ENCODE measurements around the gene CEBPG. TPM values are rescaled to one million over a fixed set of nuclear protein-coding genes. Genes with fewer than 3 reads are reported as not detected.

Gene CEBPG
- total RNA-seq, 6 experiments from 2014 or later, result 15.0 to 32.3 (median 27.1) TPM

DNA sequence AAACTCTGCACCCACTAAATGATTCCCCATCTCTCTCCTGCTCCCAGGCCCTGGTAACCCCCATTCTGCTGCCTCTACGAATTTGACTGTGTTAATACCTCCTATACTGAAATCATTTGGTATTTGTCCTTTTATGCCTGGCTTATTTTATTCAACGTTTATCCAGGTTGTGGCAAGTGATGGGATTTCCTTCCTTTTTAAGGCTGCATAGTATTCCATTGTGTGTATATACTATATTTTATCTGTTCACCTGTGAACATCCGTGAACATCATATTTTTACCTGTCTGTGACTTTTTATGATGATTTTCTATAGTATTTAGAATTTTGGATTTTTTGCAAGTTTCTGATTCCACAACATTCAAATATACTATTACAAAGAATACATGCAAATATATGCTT lies 13.9 kb upstream of the CEBPG start:
- H3K4me1 ChIP-seq, result no peaks in the 10 kb centered on the region
- DNase-seq (no peak), ATAC-seq (no peak)
- intact Hi-C loops (cut with DNase I), result no loop called here
- no peak overlapping the region for H3K27ac ChIP-seq
- H3K27me3 ChIP-seq, result no peaks in the 10 kb centered on the region
- WGBS (ENCODE audit: insufficient coverage, low coverage, low lambda C conversion rate, missing lambda C conversion rate), result 69% methylated on average over 3 of the region's 3 CpGs
- TF ChIP-seq POLR2A (IDR thresholded peaks at IDR 0.05), result no peak
- TF ChIP-seq, protein P1, sequence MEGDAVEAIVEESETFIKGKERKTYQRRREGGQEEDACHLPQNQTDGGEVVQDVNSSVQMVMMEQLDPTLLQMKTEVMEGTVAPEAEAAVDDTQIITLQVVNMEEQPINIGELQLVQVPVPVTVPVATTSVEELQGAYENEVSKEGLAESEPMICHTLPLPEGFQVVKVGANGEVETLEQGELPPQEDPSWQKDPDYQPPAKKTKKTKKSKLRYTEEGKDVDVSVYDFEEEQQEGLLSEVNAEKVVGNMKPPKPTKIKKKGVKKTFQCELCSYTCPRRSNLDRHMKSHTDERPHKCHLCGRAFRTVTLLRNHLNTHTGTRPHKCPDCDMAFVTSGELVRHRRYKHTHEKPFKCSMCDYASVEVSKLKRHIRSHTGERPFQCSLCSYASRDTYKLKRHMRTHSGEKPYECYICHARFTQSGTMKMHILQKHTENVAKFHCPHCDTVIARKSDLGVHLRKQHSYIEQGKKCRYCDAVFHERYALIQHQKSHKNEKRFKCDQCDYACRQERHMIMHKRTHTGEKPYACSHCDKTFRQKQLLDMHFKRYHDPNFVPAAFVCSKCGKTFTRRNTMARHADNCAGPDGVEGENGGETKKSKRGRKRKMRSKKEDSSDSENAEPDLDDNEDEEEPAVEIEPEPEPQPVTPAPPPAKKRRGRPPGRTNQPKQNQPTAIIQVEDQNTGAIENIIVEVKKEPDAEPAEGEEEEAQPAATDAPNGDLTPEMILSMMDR (IDR thresholded peaks at IDR 0.05), result no peak
- H3K4me3 ChIP-seq, result no peak overlapping the region
- no peaks in the 10 kb centered on the region for H3K36me3 ChIP-seq
- H3K9me3 ChIP-seq, result no peaks in the 10 kb centered on the region

DNA sequence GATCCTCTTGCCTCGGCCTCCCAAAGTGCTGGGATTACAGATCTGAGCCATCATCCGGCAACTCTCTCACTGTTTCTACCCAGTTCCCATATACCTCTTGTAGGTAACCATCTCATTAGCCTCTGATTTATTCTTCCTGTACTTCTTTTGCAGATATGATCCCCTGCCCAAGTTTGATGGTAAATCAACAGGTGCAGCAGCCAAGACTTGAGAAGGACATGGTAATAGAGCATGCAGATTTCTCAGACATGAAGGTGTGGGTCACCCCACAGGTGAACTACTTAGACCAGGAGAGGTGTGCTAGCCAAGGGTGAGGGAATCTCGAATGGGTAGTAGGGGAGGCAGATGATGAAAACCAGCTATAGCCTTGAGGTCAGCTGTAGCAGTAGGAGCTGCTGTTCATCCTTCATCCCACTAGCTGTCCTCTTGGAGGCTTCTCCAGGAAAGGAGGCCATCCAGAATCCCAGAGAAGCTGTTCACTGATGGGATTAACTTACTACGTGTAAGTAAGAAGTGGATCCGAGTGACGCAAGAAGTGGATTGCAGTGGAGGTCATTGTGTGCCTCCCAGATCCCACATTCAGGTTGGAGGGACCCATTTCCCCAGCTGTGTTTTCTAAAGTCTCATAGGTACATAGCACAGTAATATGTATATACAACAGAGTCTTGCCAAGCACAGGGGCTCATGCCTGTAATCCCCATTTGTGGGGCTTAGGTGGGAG lies 10.8 kb upstream of the CEBPG start:
- no peak overlapping the region for H3K27ac ChIP-seq
- no peaks in the 10 kb centered on the region for H3K9me3 ChIP-seq
- TF ChIP-seq POLR2A (IDR thresholded peaks at IDR 0.05), result no peak
- TF ChIP-seq, protein P1 (IDR thresholded peaks at IDR 0.05), result no peak
- no peaks in the 10 kb centered on the region for H3K27me3 ChIP-seq
- H3K4me1 ChIP-seq, result no peaks in the 10 kb centered on the region
- H3K36me3 ChIP-seq, result no peaks in the 10 kb centered on the region
- DNase-seq (no peak), ATAC-seq (no peak)
- intact Hi-C loops (cut with DNase I), result no loop called here
- WGBS (ENCODE audit: insufficient coverage, low coverage, low lambda C conversion rate, missing lambda C conversion rate), result 60% methylated on average over 1 of the region's 6 CpGs
- no peak overlapping the region for H3K4me3 ChIP-seq

DNA sequence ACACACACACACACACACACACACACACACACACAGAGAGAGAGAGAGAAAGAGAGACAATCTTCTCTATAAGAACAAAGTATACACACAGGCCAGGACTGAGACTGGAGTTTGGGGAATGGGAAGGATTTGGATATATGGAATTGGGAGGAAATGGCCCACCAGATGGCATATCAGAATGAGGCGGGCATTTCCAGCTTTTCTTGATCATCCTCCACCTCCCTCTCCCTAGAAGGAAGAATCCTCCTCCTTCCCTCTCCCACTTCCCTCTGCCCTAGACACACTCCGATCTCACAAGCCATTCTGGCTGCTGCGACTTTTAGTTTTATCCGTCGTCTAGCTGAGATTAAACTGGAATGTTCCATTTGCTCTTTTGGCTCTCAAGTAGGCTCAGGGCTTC lies 10.0 kb upstream of the CEBPG start:
- Histone ChIP-seq H3K4me3 (no peak overlapping the region), H3K27me3 (no peaks in the 10 kb centered on the region), H3K4me1 (no peaks in the 10 kb centered on the region), H3K36me3 (no peaks in the 10 kb centered on the region), H3K9me3 (no peaks in the 10 kb centered on the region), H3K27ac (no peak overlapping the region)
- 90% methylated on average over 5 of the region's 5 CpGs for WGBS (ENCODE audit: insufficient coverage, low coverage, low lambda C conversion rate, missing lambda C conversion rate)
- ATAC-seq (no peak), DNase-seq (no peak)
- intact Hi-C loops (cut with DNase I), result no loop called here
- TF ChIP-seq, protein P1 (IDR thresholded peaks at IDR 0.05), result no peak
- no peak for TF ChIP-seq POLR2A (IDR thresholded peaks at IDR 0.05)

DNA sequence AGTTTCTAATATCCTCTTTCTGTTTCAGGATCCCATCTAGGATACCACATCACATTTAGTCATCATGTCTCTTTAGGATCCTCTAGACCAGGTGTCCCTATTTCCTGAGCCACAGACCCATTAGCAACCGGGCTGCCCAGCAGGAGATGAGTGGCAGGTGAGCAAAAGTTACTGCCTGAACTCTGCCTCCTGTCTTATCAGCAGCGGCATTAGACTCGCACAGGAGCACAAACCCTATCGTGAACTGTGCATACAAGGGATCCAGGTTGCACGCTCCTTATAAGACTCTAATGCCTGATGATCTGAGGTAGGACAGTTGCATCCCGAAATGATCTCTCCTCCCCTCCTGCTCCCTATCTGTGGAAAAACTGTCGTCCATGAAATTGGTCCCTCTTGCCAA lies 7.8 kb upstream of the CEBPG start:
- intact Hi-C loops (cut with DNase I), result no loop called here
- WGBS (ENCODE audit: insufficient coverage, low coverage, low lambda C conversion rate, missing lambda C conversion rate), result 39% methylated on average over 5 of the region's 7 CpGs
- no peak for DNase-seq
- TF ChIP-seq POLR2A (IDR thresholded peaks at IDR 0.05), result no peak
- TF ChIP-seq, protein P1 (IDR thresholded peaks at IDR 0.05), result no peak
- Histone ChIP-seq H3K4me3 (no peak overlapping the region), H3K4me1 (no peaks in the 10 kb centered on the region), H3K27ac (no peak overlapping the region), H3K36me3 (no peaks in the 10 kb centered on the region), H3K27me3 (no peaks in the 10 kb centered on the region), H3K9me3 (no peaks in the 10 kb centered on the region)
- peak in 1 of 4 donors; percentile 10 for ATAC-seq
